ENCODE results near the gene BTNL2.

BTNL2 gene

DNA sequence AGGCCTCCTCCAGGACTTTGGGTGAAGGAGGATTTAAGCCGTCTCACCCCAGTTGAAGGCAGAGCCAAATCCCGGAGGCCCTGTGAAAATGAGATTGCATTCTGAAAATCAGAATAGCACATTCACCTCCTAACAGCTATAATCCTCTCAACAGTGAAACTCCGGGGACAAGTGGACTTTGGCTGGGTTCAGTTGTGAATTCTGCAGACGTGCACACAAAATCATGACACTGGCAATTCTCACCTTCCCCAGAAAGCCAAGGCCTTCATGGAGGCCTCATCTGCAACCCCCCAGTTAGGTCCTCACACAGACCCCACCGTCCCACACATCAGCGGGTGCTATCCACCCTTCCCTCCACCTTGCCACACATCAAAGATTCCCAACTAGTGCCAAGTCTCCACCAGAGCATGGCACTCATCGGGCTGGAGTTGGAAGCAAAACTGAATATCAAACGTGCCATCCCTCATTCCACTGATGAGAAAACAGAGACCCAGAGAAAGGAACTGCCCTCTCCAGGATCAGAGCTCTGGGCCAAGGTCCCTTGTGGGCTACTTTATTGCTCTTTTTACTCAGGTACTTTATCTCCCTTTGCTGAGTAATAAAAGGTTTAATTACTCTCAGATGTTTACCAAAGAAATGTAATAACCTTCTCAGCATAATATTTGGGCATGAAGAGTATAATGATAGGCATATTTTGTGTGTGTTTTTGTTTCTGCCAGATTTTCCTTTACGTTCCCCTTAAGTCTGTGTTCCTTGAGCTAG lies 4.8 kb upstream of the BTNL2 start:
- no peak for DNase-seq (ENCODE audit: low read depth)
- TF ChIP-seq MYC (IDR thresholded peaks at IDR 0.05; ENCODE audit: low read depth, low read length) (no peak), POLR2A (IDR thresholded peaks at IDR 0.05; ENCODE audit: extremely low read depth, insufficient read length) (no peak), CTCF (IDR thresholded peaks at IDR 0.05; ENCODE audit: low read depth, low read length) (no peak), MAX (IDR thresholded peaks at IDR 0.05; ENCODE audit: low read depth, low read length) (no peak)
- H3K4me3 ChIP-seq (ENCODE audit: low read depth, low read length): no peak overlapping the region

GRCh38 chr6:32410906-32411305 lies 3.9 kb upstream of the BTNL2 start:
- TF ChIP-seq CTCF (IDR thresholded peaks at IDR 0.05; ENCODE audit: low read depth, low read length): no peak
- no peak for TF ChIP-seq MAX (IDR thresholded peaks at IDR 0.05; ENCODE audit: low read depth, low read length)
- no peak for TF ChIP-seq MYC (IDR thresholded peaks at IDR 0.05; ENCODE audit: low read depth, low read length)
- no peak for TF ChIP-seq POLR2A (IDR thresholded peaks at IDR 0.05; ENCODE audit: extremely low read depth, insufficient read length)
- DNase-seq (ENCODE audit: low read depth): no peak
- no peak overlapping the region for H3K4me3 ChIP-seq (ENCODE audit: low read depth, low read length)

- H3K4me3 ChIP-seq (ENCODE audit: low read depth, low read length): no peak overlapping the region
- TF ChIP-seq POLR2A (IDR thresholded peaks at IDR 0.05; ENCODE audit: extremely low read depth, insufficient read length): no peak
- TF ChIP-seq MYC (IDR thresholded peaks at IDR 0.05; ENCODE audit: low read depth, low read length): no peak
- DNase-seq (ENCODE audit: low read depth): no peak
These were observed 784 bp downstream of the BTNL2 start for GRCh38 chr6:32406197-32406596.

- TF ChIP-seq MAX (IDR thresholded peaks at IDR 0.05; ENCODE audit: low read depth, low read length) (no peak), POLR2A (IDR thresholded peaks at IDR 0.05; ENCODE audit: extremely low read depth, insufficient read length) (no peak), MYC (IDR thresholded peaks at IDR 0.05; ENCODE audit: low read depth, low read length) (no peak), CTCF (IDR thresholded peaks at IDR 0.05; ENCODE audit: low read depth, low read length) (no peak)
- no peak for DNase-seq (ENCODE audit: low read depth)
- no peak overlapping the region for H3K4me3 ChIP-seq (ENCODE audit: low read depth, low read length)
These were observed 1.3 kb downstream of the BTNL2 start for GRCh38 chr6:32405656-32406055.

DNA sequence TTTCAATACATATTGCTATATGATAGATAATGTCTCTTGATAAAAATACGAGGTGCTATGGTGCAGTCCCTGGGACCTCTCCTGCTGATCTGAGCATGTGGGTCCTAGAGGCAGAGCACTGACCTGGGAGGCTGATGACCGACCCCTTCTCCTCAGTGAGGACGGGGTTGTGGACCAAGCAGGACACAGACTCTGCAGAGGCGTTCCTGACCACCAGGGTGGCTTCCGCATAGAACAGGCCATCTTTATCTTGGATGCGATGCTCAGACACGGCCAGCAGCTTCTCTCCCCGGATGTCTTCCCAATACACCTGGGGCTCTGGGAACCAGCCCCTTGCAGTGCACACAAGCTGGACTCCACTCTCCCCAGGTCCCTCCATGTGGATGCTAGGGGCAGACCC lies 4.2 kb downstream of the BTNL2 start:
- DNase-seq (ENCODE audit: low read depth): no peak

More for the DNA sequence above, 4.2 kb downstream of the BTNL2 start:
- no peak overlapping the region for H3K4me3 ChIP-seq (ENCODE audit: low read depth, low read length)
- no peak for TF ChIP-seq CTCF (IDR thresholded peaks at IDR 0.05; ENCODE audit: low read depth, low read length)
- TF ChIP-seq MAX (IDR thresholded peaks at IDR 0.05; ENCODE audit: low read depth, low read length): no peak
- TF ChIP-seq POLR2A (IDR thresholded peaks at IDR 0.05; ENCODE audit: extremely low read depth, insufficient read length): no peak
- no peak for TF ChIP-seq MYC (IDR thresholded peaks at IDR 0.05; ENCODE audit: low read depth, low read length)
